ENCODE results near the gene CFAP46. TPM values are rescaled to one million over a fixed set of nuclear protein-coding genes. Genes with fewer than 3 reads are reported as not detected.

The CFAP46 gene
- total RNA-seq, 4 donors from 2014 or later, result 0.29 to 9.0 (median 2.7) TPM

DNA sequence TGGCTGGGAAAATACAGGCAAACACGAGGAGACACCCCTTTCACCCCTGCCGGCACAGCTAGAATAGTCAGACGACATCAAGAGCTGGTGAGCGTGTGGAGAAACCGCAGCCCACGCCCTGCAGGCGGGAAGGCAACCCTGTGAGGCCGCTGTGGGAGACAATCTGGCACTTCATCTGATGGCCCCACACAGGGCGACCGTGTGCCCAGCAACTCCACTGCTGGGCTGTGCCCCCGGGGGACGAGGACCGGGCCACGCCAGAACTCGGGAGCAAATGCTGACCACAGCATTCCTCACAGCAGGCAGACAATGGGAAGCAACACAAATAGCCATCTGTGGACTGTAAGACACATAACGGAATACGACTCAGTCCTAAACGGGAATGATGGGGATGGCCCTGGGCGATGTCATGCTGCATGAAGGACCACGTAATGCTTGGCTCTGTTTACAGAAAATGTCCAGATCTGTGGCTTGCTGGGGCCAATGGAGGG, 58.9 kb downstream of the CFAP46 start:
- H3K27ac ChIP-seq, result no peak overlapping the region
- no peak overlapping the region for H3K4me3 ChIP-seq
- intact Hi-C loops (cut with DNase I; ENCODE audit: low total_unique reads), result no loop called here
- peaks cover 0 to 4% of the 10 kb centered on the region in 2 donors for H3K4me1 ChIP-seq
- peak in 1 of 2 donors; percentile 4 for DNase-seq
- TF ChIP-seq, protein P1, sequence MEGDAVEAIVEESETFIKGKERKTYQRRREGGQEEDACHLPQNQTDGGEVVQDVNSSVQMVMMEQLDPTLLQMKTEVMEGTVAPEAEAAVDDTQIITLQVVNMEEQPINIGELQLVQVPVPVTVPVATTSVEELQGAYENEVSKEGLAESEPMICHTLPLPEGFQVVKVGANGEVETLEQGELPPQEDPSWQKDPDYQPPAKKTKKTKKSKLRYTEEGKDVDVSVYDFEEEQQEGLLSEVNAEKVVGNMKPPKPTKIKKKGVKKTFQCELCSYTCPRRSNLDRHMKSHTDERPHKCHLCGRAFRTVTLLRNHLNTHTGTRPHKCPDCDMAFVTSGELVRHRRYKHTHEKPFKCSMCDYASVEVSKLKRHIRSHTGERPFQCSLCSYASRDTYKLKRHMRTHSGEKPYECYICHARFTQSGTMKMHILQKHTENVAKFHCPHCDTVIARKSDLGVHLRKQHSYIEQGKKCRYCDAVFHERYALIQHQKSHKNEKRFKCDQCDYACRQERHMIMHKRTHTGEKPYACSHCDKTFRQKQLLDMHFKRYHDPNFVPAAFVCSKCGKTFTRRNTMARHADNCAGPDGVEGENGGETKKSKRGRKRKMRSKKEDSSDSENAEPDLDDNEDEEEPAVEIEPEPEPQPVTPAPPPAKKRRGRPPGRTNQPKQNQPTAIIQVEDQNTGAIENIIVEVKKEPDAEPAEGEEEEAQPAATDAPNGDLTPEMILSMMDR (IDR thresholded peaks at IDR 0.05), result no peak
- no peak for TF ChIP-seq POLR2A (IDR thresholded peaks at IDR 0.05)
- no peaks in the 10 kb centered on the region for H3K9me3 ChIP-seq
- H3K36me3 ChIP-seq, result no peaks in the 10 kb centered on the region
- no peaks in the 10 kb centered on the region for H3K27me3 ChIP-seq

DNA sequence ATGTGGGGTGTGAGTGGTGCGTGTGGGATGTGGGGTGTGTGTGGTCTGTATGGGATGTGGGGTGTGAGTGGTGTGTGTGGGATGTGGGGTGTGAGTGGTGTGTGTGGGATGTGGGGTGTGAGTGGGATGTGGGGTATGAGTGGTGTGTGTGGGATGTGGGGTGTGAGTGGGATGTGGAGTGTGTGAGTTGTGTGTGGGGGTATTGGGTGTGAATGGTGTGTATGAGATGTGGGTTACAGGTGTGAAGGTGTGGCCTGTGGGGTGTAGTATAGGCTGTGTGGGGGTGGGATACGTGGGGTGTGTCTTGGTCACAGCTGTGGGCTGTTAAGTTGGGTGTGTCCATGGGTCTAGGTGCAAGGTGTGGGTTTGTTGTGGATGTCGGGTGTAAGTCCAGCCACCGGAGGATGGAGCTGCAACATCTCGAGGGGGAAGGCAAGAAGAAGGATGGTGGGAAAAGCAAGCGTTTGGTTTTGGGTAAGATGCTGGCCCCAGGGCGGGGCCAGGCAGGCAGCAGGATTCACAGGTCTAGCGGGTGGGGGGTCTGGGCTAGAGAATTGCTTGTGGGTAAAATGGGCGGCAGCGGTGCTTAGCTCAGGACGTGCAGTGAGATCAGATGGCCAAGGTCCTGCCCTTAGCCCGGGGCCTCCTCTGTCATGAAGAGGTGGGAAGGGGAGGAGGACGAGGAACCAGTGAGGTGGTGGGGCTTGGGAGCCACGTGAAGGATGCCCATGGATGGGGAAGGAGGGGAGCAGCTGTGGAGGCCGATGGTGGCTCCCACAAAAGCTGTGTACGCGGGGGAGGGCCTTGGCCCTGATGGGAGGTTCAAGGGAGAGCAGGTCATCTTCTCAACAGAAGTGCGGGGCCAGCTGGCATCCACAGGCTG, 60.1 kb downstream of the CFAP46 start:
- intact Hi-C loops (cut with DNase I; ENCODE audit: low total_unique reads), result no loop called here
- no peak for DNase-seq
- no peaks in the 10 kb centered on the region for H3K9me3 ChIP-seq
- peaks cover 0 to 4% of the 10 kb centered on the region in 2 donors for H3K4me1 ChIP-seq
- H3K36me3 ChIP-seq, result no peaks in the 10 kb centered on the region
- H3K4me3 ChIP-seq, result no peak overlapping the region
- TF ChIP-seq, protein P1 (IDR thresholded peaks at IDR 0.05), result no peak
- no peak for TF ChIP-seq POLR2A (IDR thresholded peaks at IDR 0.05)
- H3K27ac ChIP-seq, result no peak overlapping the region
- H3K27me3 ChIP-seq, result peaks cover 0 to 6% of the 10 kb centered on the region in 2 donors

DNA sequence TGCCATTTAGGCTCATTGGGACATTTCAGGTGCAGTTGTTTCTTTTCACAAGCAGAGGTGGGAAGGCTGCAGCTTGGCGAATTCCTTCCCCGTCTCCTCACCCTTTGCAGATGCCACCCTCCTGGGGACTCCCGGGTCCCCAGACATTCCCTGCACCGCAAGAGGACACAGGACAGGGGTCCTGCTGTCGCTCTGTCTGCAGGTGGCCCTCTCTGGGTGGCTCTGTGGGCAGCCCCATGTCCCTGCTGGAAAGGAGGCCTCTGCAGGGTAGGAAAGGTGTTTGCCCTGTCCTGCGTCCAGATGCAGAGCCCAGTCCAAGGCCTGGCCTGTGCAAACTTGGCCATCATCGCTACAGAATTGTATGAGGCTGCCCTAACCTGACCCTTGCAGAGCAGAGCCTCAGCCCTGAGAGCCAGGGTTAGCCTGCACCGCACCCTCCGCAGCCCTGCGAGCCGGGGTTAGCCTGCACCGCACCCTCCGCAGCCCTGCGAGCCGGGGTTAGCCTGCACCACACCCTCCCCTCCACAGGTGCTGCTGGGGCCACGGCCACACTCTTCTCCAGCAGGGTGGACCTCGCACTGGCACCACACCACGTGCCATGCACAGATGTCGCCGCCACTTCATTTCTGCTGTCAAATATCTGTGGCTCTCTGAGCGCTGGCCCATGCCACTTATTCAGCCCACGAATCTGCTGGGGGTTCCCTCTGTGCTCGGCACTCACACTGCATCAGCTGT, 61.0 kb downstream of the CFAP46 start:
- DNase-seq, result no peak
- Histone ChIP-seq H3K36me3 (no peaks in the 10 kb centered on the region), H3K27me3 (peaks cover 0 to 6% of the 10 kb centered on the region in 2 donors), H3K9me3 (no peaks in the 10 kb centered on the region), H3K4me3 (no peak overlapping the region), H3K27ac (no peak overlapping the region), H3K4me1 (peaks cover 0 to 4% of the 10 kb centered on the region in 2 donors)
- intact Hi-C loops (cut with DNase I; ENCODE audit: low total_unique reads), result no loop called here
- no peak for TF ChIP-seq POLR2A (IDR thresholded peaks at IDR 0.05)
- TF ChIP-seq, protein P1 (IDR thresholded peaks at IDR 0.05), result no peak

DNA sequence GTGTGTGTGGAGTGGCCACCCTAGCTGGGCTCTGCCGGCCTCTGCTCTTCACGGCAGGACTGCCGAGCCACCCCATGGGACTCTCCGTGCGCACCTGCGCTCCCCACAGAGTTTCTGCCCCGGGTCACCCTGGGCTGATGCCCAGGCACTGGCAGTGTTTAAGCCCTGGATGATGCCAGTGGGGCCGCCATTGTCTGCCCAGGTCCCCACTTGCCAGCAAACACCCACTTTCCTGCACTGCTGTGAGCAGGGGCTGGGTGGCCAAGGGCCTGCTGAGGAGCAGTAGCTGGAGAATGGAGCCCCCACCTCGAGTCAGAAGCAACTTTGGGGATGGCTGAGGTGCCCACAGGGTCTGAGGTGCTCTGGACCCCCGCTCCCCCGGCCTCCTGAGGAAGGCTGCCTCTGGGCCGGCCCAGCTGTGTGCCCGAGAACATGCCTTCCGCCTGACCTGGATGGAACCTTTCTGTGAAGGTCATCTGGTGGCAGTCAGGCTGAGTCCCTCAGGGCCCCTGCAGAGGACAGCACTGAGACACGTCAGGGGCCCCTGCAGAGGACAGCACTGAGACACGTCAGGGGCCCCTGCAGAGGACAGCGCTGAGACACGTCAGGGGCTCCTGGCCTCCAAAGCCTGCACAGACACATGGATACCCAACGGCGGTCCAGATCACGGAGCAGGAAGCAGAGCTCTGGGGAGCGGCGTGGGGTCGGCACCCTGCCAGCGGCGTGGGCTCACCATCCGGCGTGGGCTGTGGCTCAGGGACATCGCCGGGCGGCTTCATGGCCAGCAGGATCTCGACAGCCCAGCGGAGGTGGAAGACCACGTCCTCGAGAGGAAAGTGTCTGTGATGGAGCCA, 62.0 kb downstream of the CFAP46 start:
- no peaks in the 10 kb centered on the region for H3K9me3 ChIP-seq

More for the DNA sequence above, 62.0 kb downstream of the CFAP46 start:
- H3K4me1 ChIP-seq, result peaks cover 0 to 4% of the 10 kb centered on the region in 2 donors
- no peak overlapping the region for H3K4me3 ChIP-seq
- intact Hi-C loops (cut with DNase I; ENCODE audit: low total_unique reads), result no loop called here
- peak in 1 of 2 donors; percentile 8 for DNase-seq
- no peak overlapping the region for H3K27ac ChIP-seq
- H3K27me3 ChIP-seq, result peaks cover 0 to 6% of the 10 kb centered on the region in 2 donors
- no peaks in the 10 kb centered on the region for H3K36me3 ChIP-seq
- TF ChIP-seq, protein P1 (IDR thresholded peaks at IDR 0.05), result no peak
- no peak for TF ChIP-seq POLR2A (IDR thresholded peaks at IDR 0.05)

All from uterus (tissue), 4 donors.